A673 (cell line): ENCODE data around the gene NAPA. TPM values are rescaled to one million over a fixed set of nuclear protein-coding genes. Genes with fewer than 3 reads are reported as not detected.

Experiments
- BruUV-seq: library from RNA; stranded (reverse); fragments of 400-500 nt; replicated peaks from 2 replicates; lab custom pipeline; 2021; lab: Mats Ljungman, UMichigan
- CTCF ChIA-PET: fragments of 300-600 bp; sonication (Branson Sonifier 250); formaldehyde crosslinking; loops from one replicate; lab custom pipeline; 2022; ENCODE audit warnings: antibody characterized with exemption; lab: Charles Lee
- POLR2A ChIA-PET: fragments of 300-600 bp; sonication (Branson Sonifier 250); formaldehyde crosslinking; loops from one replicate; lab custom pipeline; 2022; ENCODE audit warnings: antibody characterized with exemption; ENCODE audit not compliant: low non-redundant PET; lab: Charles Lee
- DNase-seq: peaks from one replicate; pipeline ENCODE4 v3.0.0-alpha.2; 2015; ENCODE audit warnings: low spot score
- H3K27ac ChIP-seq: fragments of 200-600 bp; sonication (generic); 2 replicates; pipeline ENCODE4 v1.5.1; 2016; ENCODE audit warnings: mixed run types, low read depth, mild to moderate bottlenecking, mixed read lengths, antibody characterized with exemption, low read length; ENCODE audit not compliant: poor library complexity, severe bottlenecking
- H3K27me3 ChIP-seq: fragments of 200-600 bp; sonication (generic); replicated peaks from 2 replicates; pipeline ENCODE4 v1.6.1; 2017; ENCODE audit warnings: mixed run types, low read depth, mild to moderate bottlenecking, mixed read lengths, antibody characterized with exemption, low read length; ENCODE audit not compliant: insufficient read depth, poor library complexity
- H3K36me3 ChIP-seq: fragments of 200-600 bp; sonication (generic); 2 replicates; pipeline ENCODE4 v1.6.1; 2016; ENCODE audit warnings: mixed run types, mild to moderate bottlenecking, mixed read lengths, antibody characterized with exemption, low read length; ENCODE audit not compliant: insufficient read depth, poor library complexity, severe bottlenecking
- H3K4me1 ChIP-seq: fragments of 200-600 bp; sonication (generic); 2 replicates; pipeline ENCODE4 v1.6.1; 2017; ENCODE audit warnings: mixed run types, mild to moderate bottlenecking, mixed read lengths, antibody characterized with exemption, low read length; ENCODE audit not compliant: insufficient read depth, poor library complexity, severe bottlenecking
- H3K4me3 ChIP-seq: fragments of 200-600 bp; sonication (generic); 2 replicates; pipeline ENCODE4 v1.5.1; 2016; ENCODE audit warnings: low read depth, mixed run types, mild to moderate bottlenecking, mixed read lengths, low read length; ENCODE audit not compliant: poor library complexity, severe bottlenecking
- H3K9me3 ChIP-seq: fragments of 200-600 bp; sonication (generic); 2 replicates; pipeline ENCODE4 v1.6.1; 2016; ENCODE audit warnings: mixed run types, low read depth, mild to moderate bottlenecking, mixed read lengths, antibody characterized with exemption, low read length; ENCODE audit not compliant: poor library complexity, severe bottlenecking
- EZH2 ChIP-seq: fragments of 200-600 bp; sonication (generic); IDR thresholded peaks from 2 replicates; pipeline ENCODE4 v1.6.1; 2017; ENCODE audit warnings: borderline replicate concordance, low read depth, mild to moderate bottlenecking, mixed read lengths, antibody characterized with exemption, low read length; ENCODE audit not compliant: poor library complexity, severe bottlenecking
- intact Hi-C: fragments of 100-400 bp; cut with micrococcal nuclease; formaldehyde crosslinking; loops from one replicate; pipeline ENCODE4 v1.10.0; 2022; ENCODE audit not compliant: unreplicated experiment
- total RNA-seq: library from RNA; stranded (reverse); gene quantifications from 2 replicates; pipeline ENCODE4 v1.2.3, GENCODE V29; 2021
- TF ChIP-seq, protein P1 (sequence below): fragments of 300-800, 200-600 bp; sonication (generic); conservative IDR thresholded peaks from 2 replicates; pipeline ENCODE4 v1.5.1; 2017; ENCODE audit warnings: low read depth, mild to moderate bottlenecking, antibody characterized with exemption, low read length, moderate library complexity, mixed read lengths

The NAPA gene
- total RNA-seq, 1 experiment from 2014 or later = 90.9 TPM

DNA sequence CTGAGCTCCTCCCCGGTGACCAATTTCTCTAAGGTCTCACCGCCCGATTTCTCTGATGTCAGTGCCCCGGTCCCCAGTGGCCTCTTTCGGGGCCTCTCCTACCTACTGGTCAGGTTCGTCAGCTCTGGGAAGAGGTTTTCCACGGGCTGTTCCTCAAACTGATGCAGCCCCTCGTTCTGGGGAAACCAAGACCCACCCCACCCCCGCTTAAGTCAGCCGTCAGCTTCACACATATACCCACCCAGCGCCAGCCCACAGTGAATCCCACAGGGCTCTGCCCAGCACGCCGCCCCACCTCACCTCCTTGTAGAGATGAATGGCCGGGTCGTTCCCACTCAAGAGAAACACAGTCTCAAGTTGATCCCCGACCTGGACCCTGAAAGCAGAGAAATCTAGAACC lies 34.2 kb downstream of the NAPA start:
- DNase-seq = no peak
- POLR2A ChIA-PET = no interaction called here
- no peaks in the 10 kb centered on the region for H3K36me3 ChIP-seq
- TF ChIP-seq EZH2 = no peak
- TF ChIP-seq, protein P1, sequence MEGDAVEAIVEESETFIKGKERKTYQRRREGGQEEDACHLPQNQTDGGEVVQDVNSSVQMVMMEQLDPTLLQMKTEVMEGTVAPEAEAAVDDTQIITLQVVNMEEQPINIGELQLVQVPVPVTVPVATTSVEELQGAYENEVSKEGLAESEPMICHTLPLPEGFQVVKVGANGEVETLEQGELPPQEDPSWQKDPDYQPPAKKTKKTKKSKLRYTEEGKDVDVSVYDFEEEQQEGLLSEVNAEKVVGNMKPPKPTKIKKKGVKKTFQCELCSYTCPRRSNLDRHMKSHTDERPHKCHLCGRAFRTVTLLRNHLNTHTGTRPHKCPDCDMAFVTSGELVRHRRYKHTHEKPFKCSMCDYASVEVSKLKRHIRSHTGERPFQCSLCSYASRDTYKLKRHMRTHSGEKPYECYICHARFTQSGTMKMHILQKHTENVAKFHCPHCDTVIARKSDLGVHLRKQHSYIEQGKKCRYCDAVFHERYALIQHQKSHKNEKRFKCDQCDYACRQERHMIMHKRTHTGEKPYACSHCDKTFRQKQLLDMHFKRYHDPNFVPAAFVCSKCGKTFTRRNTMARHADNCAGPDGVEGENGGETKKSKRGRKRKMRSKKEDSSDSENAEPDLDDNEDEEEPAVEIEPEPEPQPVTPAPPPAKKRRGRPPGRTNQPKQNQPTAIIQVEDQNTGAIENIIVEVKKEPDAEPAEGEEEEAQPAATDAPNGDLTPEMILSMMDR = no peak
- no TSS peak for BruUV-seq
- peaks cover 6% of the 10 kb centered on the region for H3K4me1 ChIP-seq
- no peak overlapping the region for H3K4me3 ChIP-seq
- H3K9me3 ChIP-seq = no peaks in the 10 kb centered on the region
- intact Hi-C loops = loop anchor here (5.0 kb wide), 1 partner anchor 53 kb away; no protein-coding TSS in a partner anchor
- H3K27ac ChIP-seq = no peak overlapping the region
- CTCF ChIA-PET = no interaction called here
- no peaks in the 10 kb centered on the region for H3K27me3 ChIP-seq

DNA sequence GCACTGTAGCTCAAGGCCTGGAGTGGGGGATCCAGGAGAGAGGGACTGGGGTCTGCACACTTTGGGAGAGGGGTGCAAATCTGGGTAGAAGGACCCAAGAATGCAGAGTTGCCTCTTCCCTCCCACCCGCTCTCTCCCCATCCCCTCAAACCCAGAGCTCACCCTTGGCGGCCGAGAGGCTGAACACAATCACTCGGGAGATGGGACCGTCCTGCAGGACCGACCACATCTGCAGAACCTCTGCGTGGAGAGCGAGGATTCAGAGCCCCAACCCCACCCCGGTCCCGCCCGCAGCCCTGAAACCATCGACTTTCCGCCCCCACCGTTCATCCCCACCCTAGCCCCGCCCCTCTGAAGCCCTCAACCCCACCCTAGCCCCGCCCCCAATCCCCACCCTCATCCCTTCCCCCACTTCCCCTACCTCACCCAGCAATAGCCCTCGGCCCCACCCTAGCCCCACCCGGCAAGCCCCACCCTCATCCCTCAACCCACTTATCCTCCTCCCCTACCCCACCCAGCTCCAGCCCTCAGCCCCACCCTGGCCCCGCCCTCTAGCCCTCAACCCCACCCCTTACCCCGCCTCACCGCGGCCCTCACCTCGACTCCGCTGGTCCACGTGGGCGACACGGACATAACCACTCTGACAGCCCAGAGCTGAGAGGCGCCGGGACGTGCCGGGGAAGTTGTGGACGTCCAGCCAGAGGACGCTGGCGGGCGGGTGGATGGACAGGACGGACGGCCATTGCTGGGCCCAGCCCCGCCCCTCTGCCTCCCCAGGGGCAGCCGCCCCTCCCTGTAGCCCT lies 35.0 kb downstream of the NAPA start:
- intact Hi-C loops = loop anchor here (5.0 kb wide), 1 partner anchor 53 kb away; no protein-coding TSS in a partner anchor

DNA sequence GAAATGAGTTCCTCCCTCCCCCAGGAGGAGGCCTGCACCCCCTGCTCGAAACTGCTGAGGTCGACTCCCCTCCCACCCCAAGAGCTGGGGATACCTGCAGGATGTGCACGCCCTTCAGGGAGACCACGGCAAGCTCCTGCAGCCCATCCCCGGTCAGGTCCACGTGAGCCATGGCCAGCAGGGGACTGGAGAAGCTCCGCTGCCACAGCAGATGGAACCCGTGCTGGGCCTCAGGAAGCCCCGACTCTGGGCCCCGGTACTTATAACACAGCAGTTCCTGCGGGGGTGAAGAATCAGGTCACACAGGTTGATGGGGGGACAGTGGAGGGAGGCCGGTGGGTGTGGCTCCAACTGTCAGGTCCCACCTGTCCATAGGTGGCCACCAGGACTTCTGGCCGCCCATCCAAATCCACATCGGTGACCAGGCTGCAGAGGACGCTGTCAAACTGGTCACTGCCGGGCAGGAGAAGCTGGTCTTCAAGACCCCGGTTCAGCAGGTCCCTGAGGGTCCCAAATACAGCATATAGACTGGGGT lies 38.4 kb downstream of the NAPA start:
- peaks cover 1% of the 10 kb centered on the region for H3K4me1 ChIP-seq
- no peak overlapping the region for H3K4me3 ChIP-seq
- ChIA-PET POLR2A (no interaction called here), CTCF (no interaction called here)
- H3K27me3 ChIP-seq = no peaks in the 10 kb centered on the region
- H3K27ac ChIP-seq = no peak overlapping the region
- no peaks in the 10 kb centered on the region for H3K9me3 ChIP-seq
- intact Hi-C loops = no loop called here
- TF ChIP-seq, protein P1 = no peak
- TF ChIP-seq EZH2 = no peak
- BruUV-seq = no TSS peak
- H3K36me3 ChIP-seq = no peaks in the 10 kb centered on the region
- DNase-seq = no peak

More for the DNA sequence above, 35.0 kb downstream of the NAPA start:
- POLR2A ChIA-PET = no interaction called here
- CTCF ChIA-PET = interaction anchor here (1.4 kb wide), 1 partner anchor 43 kb away, joined by 3 read pairs; no protein-coding TSS in a partner anchor
- Histone ChIP-seq H3K9me3 (no peaks in the 10 kb centered on the region), H3K36me3 (no peaks in the 10 kb centered on the region), H3K27ac (no peak overlapping the region), H3K4me1 (peaks cover 6% of the 10 kb centered on the region), H3K27me3 (no peaks in the 10 kb centered on the region), H3K4me3 (no peak overlapping the region)
- no peak for TF ChIP-seq EZH2
- TF ChIP-seq, protein P1 = no peak
- no TSS peak for BruUV-seq
- no peak for DNase-seq
